GM18868 (cell line): ENCODE data around the gene MRPS6.

ENCODE experiments used
- ATAC-seq: cut with Tn5 transposase; IDR thresholded peaks from one replicate; pipeline ENCODE4 v1.9.1; 2021; ENCODE audit warnings: mild to moderate bottlenecking, moderate library complexity; ENCODE audit not compliant: unreplicated experiment

Gene MRPS6

GRCh38 chr21:34065027-34065426, 8.4 kb upstream of the MRPS6 start:
- no peak for ATAC-seq

GRCh38 chr21:34071683-34072082, 1.7 kb upstream of the MRPS6 start:
- no peak for ATAC-seq

- no peak for ATAC-seq
Observed at GRCh38 chr21:34072145-34073031, 990 bp upstream of the MRPS6 start.

- peak; percentile 50 for ATAC-seq
Observed at GRCh38 chr21:34073749-34074282, 438 bp downstream of the MRPS6 start.

GRCh38 chr21:34074283-34075090, 1.1 kb downstream of the MRPS6 start:
- ATAC-seq = no peak

- ATAC-seq = no peak
Observed at GRCh38 chr21:34075091-34075425, 1.7 kb downstream of the MRPS6 start.

- ATAC-seq = no peak
Observed at GRCh38 chr21:34075760-34076660, 2.6 kb downstream of the MRPS6 start.

- ATAC-seq = no peak
Observed at GRCh38 chr21:34076835-34077234, 3.5 kb downstream of the MRPS6 start.

GRCh38 chr21:34077888-34078287, 4.5 kb downstream of the MRPS6 start:
- ATAC-seq = no peak

- no peak for ATAC-seq
Observed at GRCh38 chr21:34078915-34079314, 5.5 kb downstream of the MRPS6 start.

- no peak for ATAC-seq
Observed at GRCh38 chr21:34080710-34081109, 7.3 kb downstream of the MRPS6 start.

GRCh38 chr21:34082769-34083168, 9.4 kb downstream of the MRPS6 start:
- ATAC-seq = no peak

GRCh38 chr21:34083357-34083756, 10.0 kb downstream of the MRPS6 start:
- no peak for ATAC-seq

GRCh38 chr21:34085129-34085528, 11.8 kb downstream of the MRPS6 start:
- no peak for ATAC-seq

- ATAC-seq = no peak
Observed at GRCh38 chr21:34086887-34087306, 13.5 kb downstream of the MRPS6 start.

GRCh38 chr21:34088752-34089151, 15.4 kb downstream of the MRPS6 start:
- ATAC-seq = no peak

- no peak for ATAC-seq
Observed at GRCh38 chr21:34091032-34091431, 17.7 kb downstream of the MRPS6 start.

GRCh38 chr21:34091607-34092006, 18.2 kb downstream of the MRPS6 start:
- no peak for ATAC-seq

- no peak for ATAC-seq
Observed at GRCh38 chr21:34092262-34092921, 19.0 kb downstream of the MRPS6 start.

GRCh38 chr21:34093083-34093482, 19.7 kb downstream of the MRPS6 start:
- no peak for ATAC-seq
